A549 treated with AZD2906 at 1 μM for 4 hours (cell line): ENCODE data around the gene SCLT1. TPM values are rescaled to one million over a fixed set of nuclear protein-coding genes. Genes with fewer than 3 reads are reported as not detected.

ENCODE experiments used
- total RNA-seq: library from RNA; stranded (reverse); fragments of 200-300 nt; extraction: Qiagen RNA extraction; gene quantifications from 5 replicates; pipeline ENCODE4 v1.2.3, GENCODE V29; 2022

Gene SCLT1
- 4.6 to 7.0 TPM (median 5.4 TPM) in 5 replicates for total RNA-seq

GRCh38 chr4:129093191-129093920, at the start of gene SCLT1:
Gene SCLT1 (minus strand): TSS chr4:129093539. CDS start chr4:129093103, 436 bp downstream.

GRCh38 chr4:129095811-129096454, 2.6 kb upstream of the SCLT1 start, which contains the start of gene C4orf33:
Gene C4orf33 (plus strand): TSS chr4:129096152. CDS start chr4:129102611, 6,459 bp downstream.

Other genes starting within 250 kb of the SCLT1 start
- 3.5 to 5.8 TPM (median 4.0 TPM) in 5 replicates for gene C4orf33, start 2.6 kb upstream of the SCLT1 start, total RNA-seq